Measurements from ENCODE around the gene SEMA4G.
A peak's percentile ranks its signal among the peaks of the same experiment; 100 is the strongest.

SEMA4G gene, protein sequence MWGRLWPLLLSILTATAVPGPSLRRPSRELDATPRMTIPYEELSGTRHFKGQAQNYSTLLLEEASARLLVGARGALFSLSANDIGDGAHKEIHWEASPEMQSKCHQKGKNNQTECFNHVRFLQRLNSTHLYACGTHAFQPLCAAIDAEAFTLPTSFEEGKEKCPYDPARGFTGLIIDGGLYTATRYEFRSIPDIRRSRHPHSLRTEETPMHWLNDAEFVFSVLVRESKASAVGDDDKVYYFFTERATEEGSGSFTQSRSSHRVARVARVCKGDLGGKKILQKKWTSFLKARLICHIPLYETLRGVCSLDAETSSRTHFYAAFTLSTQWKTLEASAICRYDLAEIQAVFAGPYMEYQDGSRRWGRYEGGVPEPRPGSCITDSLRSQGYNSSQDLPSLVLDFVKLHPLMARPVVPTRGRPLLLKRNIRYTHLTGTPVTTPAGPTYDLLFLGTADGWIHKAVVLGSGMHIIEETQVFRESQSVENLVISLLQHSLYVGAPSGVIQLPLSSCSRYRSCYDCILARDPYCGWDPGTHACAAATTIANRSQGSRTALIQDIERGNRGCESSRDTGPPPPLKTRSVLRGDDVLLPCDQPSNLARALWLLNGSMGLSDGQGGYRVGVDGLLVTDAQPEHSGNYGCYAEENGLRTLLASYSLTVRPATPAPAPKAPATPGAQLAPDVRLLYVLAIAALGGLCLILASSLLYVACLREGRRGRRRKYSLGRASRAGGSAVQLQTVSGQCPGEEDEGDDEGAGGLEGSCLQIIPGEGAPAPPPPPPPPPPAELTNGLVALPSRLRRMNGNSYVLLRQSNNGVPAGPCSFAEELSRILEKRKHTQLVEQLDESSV

DNA sequence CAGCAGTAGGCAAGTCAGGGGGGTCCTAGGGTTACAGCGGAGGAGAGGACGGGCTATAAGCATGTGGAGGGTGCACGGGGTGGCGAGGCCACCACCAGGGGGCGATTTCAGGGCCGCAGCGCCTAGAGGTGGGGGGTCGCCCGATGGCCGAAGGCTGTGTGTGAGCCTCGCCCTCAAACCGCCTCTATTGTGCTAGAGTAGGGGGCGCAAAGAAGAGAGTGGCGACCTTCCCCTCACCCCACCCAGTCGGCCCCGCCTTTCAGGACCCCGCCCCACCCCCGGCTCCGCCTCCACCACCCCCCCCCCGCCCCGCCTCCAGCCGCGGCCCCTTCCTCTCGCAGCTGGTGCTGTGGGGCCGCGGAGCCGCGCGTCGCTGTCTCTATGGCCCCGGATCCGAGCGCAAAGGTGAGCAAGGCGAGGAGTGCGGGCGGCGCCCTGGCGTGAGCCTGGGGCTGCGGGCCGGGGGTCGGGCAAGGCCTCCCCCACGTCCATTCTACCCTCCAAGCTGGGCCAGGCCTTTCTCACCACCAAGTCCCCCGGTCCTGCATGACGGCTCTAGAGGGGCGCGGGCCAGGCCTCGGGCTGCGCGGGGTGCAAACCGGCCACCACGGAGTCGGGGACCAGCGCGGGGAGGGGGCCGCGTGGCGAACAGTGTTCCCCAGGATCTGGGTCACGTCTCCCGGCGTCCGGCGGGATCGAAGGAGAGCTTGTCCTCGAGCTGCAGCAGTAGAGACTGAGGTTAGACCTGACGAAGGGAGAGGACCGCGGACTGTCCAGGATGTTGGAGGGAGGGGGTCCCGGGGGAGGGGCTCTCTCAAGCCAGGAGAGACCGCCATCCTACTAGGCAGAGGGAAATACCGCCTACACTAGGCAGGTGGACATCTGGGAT lies at the start of gene SEMA4G:
TSS of gene SEMA4G (plus strand) at position 318 of the 889 bp plus-strand sequence. CDS start 3,409 bp downstream, outside the sequence.
- DNase-seq = peak; percentile 44

GRCh38 chr10:100923580-100923979 lies 45.7 kb upstream of the SEMA4G start:
- no peak for DNase-seq

DNA sequence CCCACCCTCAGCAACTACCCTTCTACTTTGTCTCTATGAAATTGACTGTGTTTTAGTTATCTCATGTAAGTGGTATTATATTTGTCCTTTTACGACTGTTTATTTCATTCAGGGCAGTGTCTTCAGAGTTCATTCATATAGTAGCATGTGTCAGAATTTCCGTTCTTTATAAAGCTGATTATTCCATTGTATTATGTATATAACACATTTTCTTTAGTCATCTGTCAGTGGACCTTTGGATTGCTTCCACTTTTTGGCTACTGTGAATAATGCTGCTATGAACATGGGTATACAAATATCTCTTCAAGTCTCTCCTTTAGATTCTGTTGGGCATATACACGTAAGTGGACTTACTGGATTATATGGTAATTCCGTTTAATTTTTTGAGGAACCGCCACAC lies 42.0 kb upstream of the SEMA4G start:
- DNase-seq = no peak

- no peak for DNase-seq
These were observed 41.3 kb upstream of the SEMA4G start for GRCh38 chr10:100928039-100928438.

- no peak for DNase-seq
These were observed 38.9 kb upstream of the SEMA4G start for GRCh38 chr10:100930368-100930767.

DNA sequence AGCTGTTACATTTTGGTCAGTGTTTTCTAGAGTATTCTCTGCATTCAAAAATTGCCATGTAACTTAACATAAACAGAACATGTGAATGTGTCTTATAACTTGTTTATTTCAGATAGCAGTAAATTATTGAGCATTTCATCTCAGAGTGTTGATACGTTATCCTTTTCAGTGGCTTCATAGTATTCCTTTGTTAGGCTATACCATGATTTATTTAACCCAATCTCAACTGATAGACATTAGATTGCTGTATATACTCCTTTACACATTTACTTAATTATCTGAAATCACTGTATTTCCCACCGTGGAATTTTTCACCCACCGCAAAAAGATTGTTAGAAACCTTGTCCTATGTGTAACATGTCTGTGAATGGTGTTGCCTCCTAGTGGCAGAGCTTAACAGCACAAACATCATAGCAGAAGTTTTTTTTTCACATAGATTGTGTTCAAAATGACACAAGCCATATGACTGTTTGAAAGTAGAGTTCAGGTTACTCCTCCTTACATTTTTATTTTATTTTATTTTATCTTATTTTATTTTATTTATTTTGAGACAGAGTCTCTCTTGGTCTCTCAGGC lies 35.1 kb upstream of the SEMA4G start:
- DNase-seq = no peak

- no peak for DNase-seq
These were observed 29.4 kb upstream of the SEMA4G start for GRCh38 chr10:100939763-100940344.

- no peak for DNase-seq
These were observed 27.1 kb upstream of the SEMA4G start for GRCh38 chr10:100942229-100942628.

GRCh38 chr10:100943508-100943907 lies 25.8 kb upstream of the SEMA4G start:
- DNase-seq = no peak

GRCh38 chr10:100945754-100946153 lies 23.6 kb upstream of the SEMA4G start:
- DNase-seq = no peak

DNA sequence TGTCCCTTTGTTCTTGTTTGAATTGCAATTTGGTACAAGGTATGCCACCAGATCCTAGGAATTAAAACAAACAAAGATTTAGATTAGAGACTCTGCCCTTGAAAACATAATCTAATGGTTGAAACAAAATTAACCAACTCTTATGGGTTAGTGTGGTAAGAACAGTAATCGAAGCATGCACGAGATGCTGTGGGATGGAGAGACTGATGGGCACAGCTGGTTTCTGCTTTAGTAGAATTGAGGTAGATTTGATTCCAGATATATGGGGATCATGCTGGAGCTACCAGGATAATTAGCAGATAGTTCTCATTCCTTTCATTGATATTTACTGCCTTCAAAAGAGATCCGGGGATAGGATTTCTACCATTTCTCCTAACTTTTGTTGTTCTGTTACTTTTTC lies 20.4 kb upstream of the SEMA4G start:
- DNase-seq = no peak

DNA sequence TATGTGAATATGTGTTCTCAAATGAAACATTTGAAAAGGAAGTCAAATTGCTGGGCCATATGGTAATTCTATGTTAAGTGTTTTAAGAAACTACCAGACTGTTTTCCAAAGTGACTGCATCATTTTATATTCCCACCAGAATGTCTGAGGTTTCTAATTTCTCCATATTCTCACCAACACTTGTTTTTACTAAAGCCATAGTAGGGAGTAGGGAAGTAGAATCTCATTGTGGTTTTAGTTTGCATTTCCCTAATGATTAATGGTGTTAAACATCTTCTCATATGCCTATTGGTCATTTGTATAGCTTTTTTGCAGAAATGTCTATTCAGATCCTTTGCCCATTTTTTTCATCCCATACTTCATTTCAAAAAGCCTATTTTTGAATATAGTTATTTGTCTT lies 9.1 kb upstream of the SEMA4G start:
- no peak for DNase-seq

- no peak for DNase-seq
These were observed 6.8 kb upstream of the SEMA4G start for GRCh38 chr10:100962351-100963080.

GRCh38 chr10:100963826-100964225 lies 5.5 kb upstream of the SEMA4G start:
- DNase-seq = no peak

GRCh38 chr10:100965820-100966219 lies 3.5 kb upstream of the SEMA4G start:
- no peak for DNase-seq

GRCh38 chr10:100966887-100967286 lies 2.4 kb upstream of the SEMA4G start:
- no peak for DNase-seq

DNA sequence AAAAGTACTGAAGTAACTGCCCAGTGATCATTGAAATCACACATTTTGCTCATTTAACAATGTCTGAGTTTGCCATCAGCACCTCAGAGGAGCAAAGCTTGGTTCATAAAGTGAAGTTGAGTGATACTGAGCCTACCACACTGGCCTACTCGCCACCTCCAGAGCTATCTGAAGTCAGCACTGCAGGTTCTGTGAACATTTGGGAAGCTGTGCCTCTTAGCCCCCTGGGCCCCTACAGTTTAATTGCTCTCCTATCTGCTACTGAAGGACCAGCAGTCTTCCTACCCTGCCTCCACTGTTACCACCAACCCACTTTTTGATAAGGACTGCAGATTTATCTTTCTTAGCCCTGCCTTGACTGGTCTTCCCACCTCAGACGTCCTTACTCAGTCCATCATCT lies 2.0 kb upstream of the SEMA4G start:
- DNase-seq = no peak

- DNase-seq = no peak
These were observed 1.1 kb upstream of the SEMA4G start for GRCh38 chr10:100968062-100968736.

GRCh38 chr10:100968863-100969186 lies 479 bp upstream of the SEMA4G start:
- no peak for DNase-seq

- DNase-seq = peak; percentile 39
These were observed 991 bp downstream of the SEMA4G start for GRCh38 chr10:100970076-100970913.
